GM21619 (cell line): ENCODE data around the gene DAAM1.

Experiments used
- ATAC-seq: cut with Tn5 transposase; IDR thresholded peaks from one replicate; pipeline ENCODE4 v1.9.1; 2021; ENCODE audit not compliant: unreplicated experiment

The DAAM1 gene

DNA sequence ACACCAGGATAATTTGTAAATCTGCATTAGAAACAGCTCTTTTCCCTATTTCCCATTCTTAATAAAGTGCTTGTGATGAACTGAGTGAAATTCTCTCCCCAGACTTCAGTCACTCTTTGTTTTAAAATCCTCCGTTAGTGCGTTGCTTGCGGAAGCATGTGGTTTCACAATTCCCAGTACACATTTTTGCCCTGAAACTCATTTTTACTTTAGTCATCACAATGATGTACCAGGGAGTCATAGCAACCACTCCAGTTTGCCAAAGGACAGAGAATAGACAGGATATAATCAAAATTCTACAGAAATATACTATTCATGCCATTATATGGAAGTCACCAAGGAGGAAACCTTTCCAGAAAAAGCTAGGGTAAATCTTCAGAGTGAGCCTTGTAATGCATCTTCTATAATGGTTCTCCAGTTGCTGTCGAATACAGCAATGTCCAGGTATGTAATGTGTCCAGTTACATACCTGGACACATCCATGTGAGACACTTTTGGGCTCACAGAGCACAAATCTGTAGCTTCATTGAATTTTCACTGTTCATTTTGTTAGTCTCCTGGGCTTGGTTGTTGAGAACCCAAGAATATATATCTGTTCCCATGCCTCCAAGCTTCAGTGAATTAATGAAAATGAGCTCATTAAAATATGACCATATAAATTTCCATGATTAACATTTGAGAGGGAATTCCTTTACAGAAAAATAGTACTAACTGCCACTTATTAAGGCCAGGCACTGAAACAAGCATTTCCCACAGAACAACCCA is 219.0 kb downstream of the DAAM1 start:
- ATAC-seq: no peak

DNA sequence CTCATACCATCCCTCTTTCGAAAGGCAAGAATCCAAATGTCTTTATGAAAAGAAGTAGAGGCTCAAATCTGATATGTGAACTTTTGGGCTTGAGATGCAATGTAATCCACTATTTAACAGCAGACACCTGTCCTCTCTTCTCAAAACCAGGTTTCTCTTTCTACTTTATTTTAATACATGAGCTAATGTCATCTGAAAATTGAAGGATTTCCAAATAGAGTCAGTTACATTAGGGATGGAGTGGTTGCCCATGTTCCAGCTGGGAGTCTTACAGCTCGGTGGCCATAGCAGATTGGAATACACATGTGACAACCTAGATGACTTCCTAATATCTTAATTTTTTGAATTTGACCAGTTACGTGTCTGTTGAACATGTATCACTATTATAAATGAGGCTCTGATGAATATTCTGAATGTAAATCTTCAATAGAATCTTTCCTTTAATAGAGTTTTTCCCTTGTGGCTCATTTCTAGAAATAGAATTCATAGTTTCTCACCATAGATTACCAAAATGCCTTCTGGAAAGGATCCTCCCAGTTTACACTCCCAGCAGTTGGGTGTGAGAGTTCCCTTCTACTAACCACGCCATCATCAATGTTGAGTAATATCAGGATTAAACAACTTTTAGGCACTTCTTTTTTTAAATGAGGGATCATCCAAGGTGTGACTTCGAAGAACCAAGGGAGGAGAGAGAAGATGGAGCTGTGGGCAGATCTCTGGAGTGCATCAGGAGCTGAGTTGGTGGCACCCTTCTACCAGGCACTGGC is 227.6 kb downstream of the DAAM1 start:
- no peak for ATAC-seq

DNA sequence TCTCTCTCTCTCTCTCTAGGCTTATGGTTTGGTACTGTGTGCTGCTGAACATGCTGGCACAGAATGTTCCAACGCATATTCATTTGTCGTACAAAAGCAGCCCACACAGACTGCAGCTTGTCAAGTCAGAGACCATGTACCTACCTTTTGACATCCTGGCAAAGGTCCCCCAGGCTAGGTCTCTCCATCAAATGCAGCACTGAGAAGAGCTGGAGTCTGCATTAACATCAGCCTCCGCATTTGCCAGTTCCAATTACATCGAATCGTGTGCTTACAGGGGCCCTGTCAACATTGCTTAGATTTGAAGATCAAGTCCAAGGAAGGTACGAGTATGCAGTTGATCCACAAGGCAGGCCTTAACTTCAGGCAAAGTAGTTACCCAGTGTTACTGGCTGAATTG is 228.8 kb downstream of the DAAM1 start:
- no peak for ATAC-seq

DNA sequence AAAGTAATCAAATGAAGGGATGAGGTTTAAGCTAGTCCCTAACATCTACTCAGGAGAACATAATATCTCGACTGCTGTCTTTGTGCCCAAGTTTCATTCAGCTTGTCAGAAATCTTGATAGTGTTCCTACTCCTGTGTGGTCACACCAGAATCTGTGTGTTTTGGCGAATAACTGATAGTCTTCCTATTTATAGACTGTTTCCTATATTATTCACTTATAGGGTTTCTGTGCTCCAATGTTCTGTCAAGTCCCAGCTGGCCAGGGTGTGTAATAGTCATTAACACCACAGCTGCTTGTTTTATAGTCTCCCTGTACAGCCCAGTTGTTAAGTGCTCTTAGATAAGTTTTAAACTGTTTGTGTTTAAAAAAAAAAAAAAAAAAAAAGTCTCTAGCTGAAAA is 230.8 kb downstream of the DAAM1 start:
- ATAC-seq: no peak
